Fibroblast of villous mesenchyme (primary cell): Measurements from ENCODE around the gene TMA7B. TPM values are rescaled to one million over a fixed set of nuclear protein-coding genes. Genes with fewer than 3 reads are reported as not detected.

Experiments
- DNase-seq: peaks from one replicate; pipeline ENCODE4 v3.0.0-alpha.2; 2010; ENCODE audit warnings: low read depth
- H3K4me3 ChIP-seq: 2 replicates; pipeline ENCODE4 v1.5.1; 2011; ENCODE audit warnings: low read depth, mild to moderate bottlenecking, low read length
- total RNA-seq: library from RNA; depleted of rRNA; stranded (reverse); fragments of >200 nt; gene quantifications from 2 replicates; pipeline ENCODE4 v1.2.3, GENCODE V29; 2012
- TF ChIP-seq, protein P1 (sequence below): IDR thresholded peaks from 2 replicates; pipeline ENCODE4 v1.5.1; 2012; ENCODE audit warnings: low read depth, mild to moderate bottlenecking, low read length; ENCODE audit not compliant: insufficient read depth

TMA7B gene
- total RNA-seq, 1 donor = not detected

DNA sequence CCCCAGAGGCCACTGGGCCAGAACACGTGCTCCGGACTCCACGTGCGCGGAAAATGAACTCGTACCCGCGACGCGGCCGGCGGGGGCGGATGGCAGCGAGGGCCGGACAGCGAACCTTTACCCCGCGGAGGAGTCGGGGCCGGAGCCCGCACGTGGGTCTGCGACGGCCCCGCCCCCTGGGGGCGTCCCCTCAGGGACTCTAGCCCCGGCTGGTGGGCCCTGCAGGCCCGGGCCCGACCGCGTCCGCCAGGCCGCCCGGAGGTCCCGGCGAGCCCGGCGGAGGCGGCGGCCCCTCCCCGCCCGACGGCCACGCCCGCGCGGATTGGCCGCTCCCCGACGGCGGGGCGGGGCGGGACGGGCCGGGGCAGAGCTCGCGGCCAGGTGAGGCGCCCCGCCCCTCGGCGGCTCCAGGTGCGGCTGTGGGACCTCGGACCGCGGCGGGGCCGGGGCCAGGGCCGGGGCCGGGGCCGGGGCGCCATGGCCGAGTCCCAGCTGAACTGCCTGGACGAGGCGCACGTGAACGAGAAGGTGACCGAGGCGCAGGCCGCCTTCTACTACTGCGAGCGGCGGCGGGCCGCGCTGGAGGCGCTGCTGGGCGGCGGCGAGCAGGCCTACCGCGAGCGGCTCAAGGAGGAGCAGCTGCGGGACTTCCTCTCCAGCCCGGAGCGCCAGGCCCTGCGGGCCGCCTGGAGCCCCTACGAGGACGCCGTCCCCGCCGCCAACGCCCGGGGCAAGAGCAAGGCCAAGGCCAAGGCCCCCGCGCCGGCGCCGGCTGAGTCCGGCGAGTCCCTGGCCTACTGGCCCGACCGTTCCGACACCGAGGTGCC is 34.6 kb downstream of the TMA7B start, which contains the start of gene FAM83F:
TSS of gene FAM83F (plus strand) at position 389 of the 827 bp plus-strand sequence. CDS start at position 478, 89 bp downstream.
- TF ChIP-seq, protein P1, sequence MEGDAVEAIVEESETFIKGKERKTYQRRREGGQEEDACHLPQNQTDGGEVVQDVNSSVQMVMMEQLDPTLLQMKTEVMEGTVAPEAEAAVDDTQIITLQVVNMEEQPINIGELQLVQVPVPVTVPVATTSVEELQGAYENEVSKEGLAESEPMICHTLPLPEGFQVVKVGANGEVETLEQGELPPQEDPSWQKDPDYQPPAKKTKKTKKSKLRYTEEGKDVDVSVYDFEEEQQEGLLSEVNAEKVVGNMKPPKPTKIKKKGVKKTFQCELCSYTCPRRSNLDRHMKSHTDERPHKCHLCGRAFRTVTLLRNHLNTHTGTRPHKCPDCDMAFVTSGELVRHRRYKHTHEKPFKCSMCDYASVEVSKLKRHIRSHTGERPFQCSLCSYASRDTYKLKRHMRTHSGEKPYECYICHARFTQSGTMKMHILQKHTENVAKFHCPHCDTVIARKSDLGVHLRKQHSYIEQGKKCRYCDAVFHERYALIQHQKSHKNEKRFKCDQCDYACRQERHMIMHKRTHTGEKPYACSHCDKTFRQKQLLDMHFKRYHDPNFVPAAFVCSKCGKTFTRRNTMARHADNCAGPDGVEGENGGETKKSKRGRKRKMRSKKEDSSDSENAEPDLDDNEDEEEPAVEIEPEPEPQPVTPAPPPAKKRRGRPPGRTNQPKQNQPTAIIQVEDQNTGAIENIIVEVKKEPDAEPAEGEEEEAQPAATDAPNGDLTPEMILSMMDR = no peak
- H3K4me3 ChIP-seq = no peak within 1 kb of the TSS
- no peak for DNase-seq

DNA sequence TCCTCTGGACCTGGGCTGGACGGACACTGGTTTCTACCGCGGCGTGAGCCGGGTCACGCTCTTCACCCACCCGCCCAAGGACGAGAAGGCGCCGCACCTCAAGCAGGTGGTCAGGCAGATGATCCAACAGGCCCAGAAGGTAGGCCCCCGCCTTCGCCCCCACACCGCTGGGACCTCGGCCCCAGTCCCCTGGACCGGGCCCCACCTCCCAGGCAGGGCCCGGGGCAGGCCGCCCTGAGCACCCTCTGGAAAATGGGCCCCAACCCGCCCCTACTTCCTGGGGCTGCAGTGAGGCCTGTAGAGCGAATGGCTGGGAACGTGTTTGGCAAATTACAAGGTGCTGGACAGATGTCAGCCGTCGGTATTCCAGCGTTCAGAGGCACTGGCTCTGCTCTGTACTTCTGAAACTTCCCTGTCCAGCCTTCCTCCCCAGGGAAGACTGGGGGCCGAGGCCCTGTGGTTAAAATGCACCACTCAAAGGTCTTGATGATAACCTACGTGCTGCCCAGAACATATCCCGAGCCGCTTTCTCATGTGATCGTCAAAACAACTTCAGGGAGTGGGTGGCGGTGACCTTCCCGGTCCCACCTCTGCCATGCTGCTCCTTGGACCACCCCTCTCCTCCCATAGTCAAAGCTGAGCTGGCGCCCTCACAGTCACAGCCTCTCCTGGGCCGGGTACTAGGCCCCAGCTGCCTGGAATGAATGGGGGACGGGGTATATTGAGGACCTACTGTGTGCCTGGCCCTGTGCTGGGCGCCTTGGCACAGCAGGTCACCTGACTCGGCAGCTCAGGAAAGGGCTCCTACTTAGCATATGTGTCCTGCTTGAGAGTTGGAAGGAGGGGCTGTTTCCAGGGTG is 35.4 kb downstream of the TMA7B start:
- TF ChIP-seq, protein P1 = no peak
- H3K4me3 ChIP-seq = no peak overlapping the region
- DNase-seq = no peak

DNA sequence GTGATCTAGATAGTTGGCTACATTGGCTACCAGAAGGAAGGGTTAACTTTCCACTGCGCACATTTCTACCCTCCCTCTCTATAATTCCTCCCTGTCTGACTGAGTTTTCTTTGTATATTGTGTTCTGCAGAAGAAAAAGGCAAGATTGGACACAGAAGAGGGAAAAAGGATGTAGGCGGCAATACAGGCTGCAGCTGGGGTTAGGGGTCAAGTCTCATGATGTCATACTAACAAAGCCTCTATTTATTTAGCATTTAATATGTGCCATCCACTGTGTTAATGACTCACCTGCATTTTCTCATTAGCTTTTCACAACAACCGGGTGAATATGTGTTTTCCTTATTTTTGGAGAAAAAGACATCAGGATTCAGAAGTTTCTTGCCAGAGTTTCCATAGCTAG is 36.5 kb downstream of the TMA7B start:
- TF ChIP-seq, protein P1 = no peak
- H3K4me3 ChIP-seq = no peak overlapping the region
- DNase-seq = no peak

DNA sequence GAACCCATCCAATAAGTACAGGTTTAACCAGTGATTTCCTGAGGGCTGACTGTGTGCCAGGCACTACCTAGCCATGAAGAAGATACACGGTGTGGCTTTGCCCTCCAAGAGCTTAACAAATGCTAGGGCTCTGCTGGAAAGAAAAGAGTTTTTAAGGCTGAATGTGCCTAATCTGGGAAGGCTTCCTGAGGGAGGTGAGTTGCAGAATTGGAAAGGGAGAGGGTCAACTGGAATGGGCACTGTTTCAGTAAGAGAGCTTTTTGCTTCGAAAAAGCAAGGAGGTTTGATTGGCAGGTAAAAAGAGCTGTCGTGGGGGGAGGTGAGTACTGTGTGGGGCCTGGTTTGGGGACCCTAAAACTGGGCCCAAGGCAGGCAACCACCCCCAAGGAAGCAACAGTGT is 37.2 kb downstream of the TMA7B start:
- TF ChIP-seq, protein P1 = no peak
- no peak for DNase-seq
- H3K4me3 ChIP-seq = no peak overlapping the region

DNA sequence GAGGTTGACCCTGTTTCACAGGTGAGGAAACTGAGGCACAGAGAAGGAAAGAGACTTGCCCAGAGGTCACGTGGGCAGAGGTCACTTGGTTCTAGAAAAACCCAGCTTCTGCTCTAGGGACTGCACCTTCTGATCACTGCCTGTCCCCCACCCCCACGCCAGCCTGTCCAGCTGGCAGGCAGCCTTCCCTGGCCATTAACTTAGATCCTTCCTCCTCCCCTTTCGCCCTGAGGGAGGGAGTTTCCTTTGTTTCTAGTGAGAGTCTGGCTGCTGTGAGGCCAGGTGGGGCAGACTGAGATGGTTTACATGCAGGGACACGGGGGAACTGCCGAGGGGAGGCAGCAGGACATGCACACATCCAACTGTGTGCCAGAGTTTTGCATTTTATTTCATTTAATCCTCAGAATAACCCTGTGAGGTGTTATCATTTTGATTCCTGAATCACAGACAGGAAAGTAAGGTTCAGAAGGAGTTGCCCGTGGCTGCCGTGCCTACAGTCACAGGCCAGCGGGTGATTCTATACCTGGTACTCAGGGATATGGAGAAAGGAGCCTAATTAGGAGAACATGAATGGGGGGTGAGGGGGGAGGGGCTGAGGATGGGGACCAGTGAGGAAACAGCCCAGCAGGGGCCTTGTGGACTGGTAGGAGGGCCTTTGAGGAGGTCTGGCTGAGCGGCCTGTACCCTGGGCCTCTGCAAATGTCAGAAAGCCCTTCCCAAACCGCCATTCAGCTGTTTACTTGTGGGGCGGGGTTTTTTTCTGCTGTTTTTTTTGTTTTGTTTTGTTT is 37.9 kb downstream of the TMA7B start:
- TF ChIP-seq, protein P1 = no peak

DNA sequence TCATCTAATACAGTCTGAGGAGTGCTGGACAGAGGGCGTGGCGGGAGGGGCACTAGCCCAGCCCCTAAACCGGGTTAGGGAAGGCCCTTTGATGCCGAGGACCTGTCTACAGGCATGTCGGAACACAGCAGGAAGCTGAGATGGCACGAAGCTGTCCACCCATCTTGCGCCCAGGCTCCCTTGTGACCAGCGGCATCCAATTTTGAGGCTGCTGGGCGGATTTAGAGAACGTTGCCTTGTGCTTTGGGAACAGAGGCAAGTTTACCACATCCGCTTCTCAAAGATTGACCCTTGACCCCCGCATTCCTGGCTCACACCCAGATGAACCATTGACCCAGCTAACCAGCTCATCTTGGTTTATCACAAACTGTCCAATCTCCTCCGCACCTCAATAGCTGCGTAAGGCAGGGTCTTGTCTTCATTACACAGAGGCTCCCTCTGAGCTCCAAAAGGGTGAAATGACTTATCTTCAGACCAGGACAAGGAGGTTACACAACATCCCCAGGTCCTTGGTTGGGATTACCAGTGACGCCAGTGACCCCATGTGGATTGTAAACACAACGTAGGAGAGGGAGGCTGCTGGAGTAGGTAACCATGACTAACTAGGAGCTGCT is 39.1 kb downstream of the TMA7B start:
- peak; percentile 87 for DNase-seq
- TF ChIP-seq, protein P1 = no peak
- no peak overlapping the region for H3K4me3 ChIP-seq

More for the DNA sequence above, 37.9 kb downstream of the TMA7B start:
- DNase-seq = peak; percentile 10
- H3K4me3 ChIP-seq = no peak overlapping the region
